DLD1 (cell line): ENCODE results near the gene KCNQ2.

Experiments
- in situ Hi-C: cut with HindIII; loops from 2 replicates; pipeline ENCODE4 v1.10.0; 2017; ENCODE audit warnings: low sequenced_read_pairs

KCNQ2 gene

DNA sequence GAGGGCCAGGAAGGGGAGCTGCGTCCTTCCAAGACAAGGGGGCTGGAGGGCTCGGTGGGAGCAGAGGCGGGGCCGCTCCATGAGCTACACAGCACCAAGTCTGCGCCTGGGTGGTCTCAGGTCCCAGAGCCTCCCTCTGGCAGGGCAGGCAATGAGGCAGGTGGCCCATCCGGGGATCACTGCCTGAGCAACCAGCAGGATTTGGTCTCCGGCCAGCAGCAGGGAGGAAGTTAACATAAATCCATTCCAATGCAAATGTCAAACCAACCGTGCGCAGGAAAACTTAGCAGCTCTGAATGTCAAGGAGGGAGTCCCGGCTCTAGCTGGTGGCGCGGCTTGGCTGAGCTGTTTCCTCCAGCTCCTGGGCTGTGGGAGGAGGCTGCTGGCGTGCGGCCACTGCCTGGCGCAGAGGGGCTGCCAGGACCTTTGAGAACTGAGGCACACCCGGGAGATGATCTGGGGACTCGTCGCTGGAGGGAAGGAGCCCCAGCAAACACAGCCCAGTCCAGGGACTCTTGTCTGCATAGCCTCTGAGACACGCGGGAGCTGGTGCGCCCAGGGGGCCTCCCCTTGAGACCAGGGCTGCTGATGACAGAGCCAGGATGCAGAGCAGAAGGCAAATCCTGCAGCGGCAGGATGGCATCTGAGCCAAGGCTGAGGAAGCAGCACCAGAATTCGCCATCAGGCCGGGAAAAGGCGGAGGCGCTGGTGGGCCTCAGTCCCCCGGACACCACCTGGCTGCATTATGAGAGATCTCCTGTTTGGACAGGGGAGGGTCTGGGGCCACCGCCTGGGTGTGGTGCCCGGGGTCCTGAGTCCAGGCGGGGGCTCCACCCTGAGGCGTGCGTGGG is 78.2 kb downstream of the KCNQ2 start:
- in situ Hi-C loops: loop anchor here (10.0 to 25.0 kb wide), 2 partner anchors 81 to 107 kb away; partner anchors contain the start of genes COL20A1 and KCNQ2

DNA sequence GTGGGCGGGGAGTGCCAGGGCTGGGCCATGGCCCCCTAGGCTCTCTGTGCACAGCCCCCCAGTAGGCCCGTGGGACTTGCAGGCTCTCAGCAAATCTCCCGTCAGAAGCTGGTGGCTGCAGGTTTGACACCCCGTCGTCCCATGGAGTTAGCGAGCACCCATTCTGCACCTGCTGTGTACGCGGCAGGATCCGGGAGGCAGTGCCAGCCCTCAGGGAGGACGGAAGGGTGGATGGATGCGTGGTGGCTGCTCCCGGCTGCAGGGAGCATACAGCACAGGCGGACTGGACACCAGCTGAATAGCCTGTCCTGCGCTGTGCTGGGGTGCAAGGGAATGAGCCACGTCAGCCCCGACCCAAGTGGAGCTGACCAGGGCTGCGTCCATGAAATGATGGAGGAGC is 78.9 kb downstream of the KCNQ2 start:
- in situ Hi-C loops: loop anchor here (10.0 to 25.0 kb wide), 2 partner anchors 81 to 106 kb away; partner anchors contain the start of genes COL20A1 and KCNQ2

DNA sequence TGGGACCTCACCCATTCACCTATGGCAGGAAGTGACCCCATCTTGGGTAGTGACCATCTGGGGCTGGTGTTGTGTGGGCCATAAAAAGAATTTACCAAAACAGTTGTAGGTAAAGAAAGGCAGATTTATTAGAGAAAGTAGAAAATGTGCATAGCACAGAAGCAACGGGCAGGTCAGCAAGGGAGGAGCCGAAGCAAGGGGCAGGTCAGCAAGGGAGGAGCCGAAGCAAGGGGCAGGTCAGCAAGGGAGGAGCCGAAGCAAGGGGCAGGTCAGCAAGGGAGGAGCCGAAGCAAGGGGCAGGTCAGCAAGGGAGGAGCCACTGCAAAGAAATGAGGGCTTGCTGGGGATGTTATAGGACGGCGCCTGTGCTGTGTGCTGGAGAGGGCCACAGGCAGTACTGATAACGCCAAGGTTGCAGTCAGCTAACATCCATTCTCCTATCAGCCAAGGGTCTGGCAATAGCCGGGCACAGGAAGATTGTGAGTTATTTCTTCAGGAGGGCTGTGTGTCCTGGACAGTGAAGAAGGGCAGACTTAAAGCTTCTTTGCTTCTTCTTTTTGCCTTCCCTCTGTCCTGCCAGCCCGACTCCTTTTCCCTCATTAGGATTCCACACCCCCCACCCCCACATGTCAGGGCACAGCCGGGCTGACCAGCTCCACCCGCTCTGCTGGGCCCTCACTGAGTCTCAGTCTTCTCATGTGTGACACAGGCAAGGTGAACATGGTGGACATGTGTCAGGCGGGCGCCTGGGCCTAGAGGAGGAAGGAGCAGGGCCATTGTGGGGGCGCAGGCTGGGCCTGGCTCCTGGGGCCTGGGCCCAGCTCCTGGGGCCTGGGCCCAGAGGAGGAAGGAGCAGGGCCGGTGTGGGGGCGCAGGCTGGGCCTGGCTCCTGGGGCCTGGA is 79.7 kb downstream of the KCNQ2 start:
- in situ Hi-C loops: loop anchor here (10.0 to 25.0 kb wide), 2 partner anchors 82 to 105 kb away; partner anchors contain the start of genes COL20A1 and KCNQ2

DNA sequence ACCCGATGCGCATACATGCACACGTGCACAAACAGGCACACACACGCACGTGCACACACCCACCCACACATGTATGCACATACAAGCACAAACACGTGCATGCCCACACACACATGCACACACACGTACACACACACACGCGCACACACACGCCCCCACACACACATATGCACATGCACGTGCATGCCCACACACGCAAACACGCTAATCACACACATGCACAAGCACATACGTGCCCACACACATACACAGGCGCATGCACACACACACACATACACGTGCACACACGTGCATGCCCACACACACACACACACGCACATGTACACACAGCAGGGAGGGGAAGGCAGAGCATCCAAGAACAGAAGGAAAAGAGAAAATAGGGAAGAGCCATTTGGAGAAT is 84.5 kb downstream of the KCNQ2 start:
- in situ Hi-C loops: loop anchor here (25.0 kb wide), 1 partner anchor 101 kb away; the partner anchor contains the start of gene COL20A1

DNA sequence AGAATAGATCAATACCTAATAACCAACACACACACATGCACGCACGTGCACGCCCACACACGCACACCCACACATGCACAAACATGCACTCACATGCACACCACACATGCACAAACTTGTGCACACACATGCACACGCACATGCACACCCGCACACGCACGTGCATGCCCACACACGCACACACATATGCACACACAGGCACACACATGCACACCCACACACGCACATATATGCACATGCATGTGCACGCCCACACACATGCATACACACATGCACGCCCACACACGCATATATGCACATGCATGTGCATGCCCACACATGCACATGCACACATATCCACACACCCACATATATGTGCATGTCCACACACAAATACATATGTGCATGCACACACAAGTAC is 85.1 kb downstream of the KCNQ2 start:
- in situ Hi-C loops: loop anchor here (25.0 kb wide), 1 partner anchor 100 kb away; the partner anchor contains the start of gene COL20A1

DNA sequence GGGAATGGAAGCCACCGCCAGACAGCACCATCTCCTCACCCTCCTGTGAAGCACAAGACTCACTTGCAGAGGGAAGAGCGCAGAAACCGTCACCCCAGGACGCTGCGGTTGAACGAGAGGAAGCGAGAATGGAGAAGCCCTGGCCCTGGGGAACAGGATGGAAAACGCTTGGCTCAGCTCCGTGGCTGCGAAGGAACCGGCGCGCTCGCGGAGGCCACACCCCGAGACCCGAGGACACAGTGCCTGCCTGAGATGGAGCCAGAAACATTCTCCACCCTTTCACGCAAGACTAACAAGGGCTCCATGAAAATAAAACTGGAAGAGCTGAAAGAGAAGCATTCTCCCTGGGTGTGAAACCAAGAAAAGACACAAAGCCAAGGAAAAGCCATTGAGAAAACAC is 86.0 kb downstream of the KCNQ2 start:
- in situ Hi-C loops: loop anchor here (25.0 kb wide), 1 partner anchor 99 kb away; the partner anchor contains the start of gene COL20A1

DNA sequence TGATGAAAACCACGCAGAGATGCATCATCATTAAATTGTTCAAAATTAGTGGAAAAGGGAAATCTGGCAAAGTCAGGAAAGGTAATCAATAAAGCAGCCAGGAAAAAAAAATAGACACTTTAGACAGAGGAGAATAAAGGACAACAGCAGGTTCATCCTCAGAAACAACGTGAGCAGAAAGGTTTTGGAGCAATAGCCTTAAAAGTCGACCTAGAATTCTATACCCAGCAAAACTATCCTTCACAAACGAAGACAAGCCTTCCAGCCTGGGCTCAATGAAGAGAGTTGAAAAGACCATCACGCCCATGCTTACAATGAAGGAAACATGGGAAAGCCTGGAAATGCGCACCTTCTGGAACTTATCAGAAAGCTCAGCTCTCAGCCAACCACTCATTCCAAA is 86.6 kb downstream of the KCNQ2 start:
- in situ Hi-C loops: loop anchor here (25.0 kb wide), 1 partner anchor 99 kb away; the partner anchor contains the start of gene COL20A1

DNA sequence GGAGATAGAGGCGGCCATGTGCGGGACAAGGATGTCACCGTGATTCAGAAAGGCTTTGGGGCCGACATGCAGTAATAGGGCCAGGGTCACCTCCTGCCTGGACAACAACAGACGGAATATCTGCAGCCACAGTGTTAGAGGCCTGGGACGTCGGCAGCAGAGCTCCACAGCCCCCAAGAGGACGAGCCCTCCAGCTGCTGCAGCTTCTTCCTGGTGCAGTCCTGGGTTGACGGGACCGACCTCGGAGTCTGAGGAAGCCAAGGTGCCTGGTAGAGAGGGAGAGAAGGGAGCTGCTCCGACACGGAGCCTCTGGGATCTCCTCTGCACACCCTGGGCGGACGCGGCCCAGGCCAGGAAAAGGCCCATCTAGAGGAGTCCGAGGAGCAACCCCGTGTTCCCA is 88.1 kb downstream of the KCNQ2 start:
- in situ Hi-C loops: loop anchor here (25.0 kb wide), 1 partner anchor 97 kb away; the partner anchor contains the start of gene COL20A1

DNA sequence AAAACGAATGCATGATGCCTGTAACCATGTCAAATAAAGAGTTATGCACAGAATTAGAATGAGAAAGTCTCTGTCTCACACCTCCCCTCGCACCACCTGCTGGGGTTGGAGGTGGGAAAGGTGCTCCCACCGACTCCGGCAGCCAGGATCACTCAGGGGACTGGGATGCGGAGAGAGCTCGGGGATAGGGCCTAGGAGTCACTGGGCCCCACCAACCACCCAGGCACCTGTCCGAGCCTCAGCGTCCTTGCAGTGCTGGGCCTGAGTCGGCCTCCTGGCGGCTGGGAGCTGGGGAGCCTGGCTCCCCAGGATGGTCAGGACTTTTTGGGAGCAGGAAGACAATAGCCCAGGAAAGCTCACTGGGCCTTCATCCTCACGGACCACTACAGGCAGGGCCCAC is 88.9 kb downstream of the KCNQ2 start:
- in situ Hi-C loops: loop anchor here (25.0 kb wide), 1 partner anchor 96 kb away; the partner anchor contains the start of gene COL20A1

DNA sequence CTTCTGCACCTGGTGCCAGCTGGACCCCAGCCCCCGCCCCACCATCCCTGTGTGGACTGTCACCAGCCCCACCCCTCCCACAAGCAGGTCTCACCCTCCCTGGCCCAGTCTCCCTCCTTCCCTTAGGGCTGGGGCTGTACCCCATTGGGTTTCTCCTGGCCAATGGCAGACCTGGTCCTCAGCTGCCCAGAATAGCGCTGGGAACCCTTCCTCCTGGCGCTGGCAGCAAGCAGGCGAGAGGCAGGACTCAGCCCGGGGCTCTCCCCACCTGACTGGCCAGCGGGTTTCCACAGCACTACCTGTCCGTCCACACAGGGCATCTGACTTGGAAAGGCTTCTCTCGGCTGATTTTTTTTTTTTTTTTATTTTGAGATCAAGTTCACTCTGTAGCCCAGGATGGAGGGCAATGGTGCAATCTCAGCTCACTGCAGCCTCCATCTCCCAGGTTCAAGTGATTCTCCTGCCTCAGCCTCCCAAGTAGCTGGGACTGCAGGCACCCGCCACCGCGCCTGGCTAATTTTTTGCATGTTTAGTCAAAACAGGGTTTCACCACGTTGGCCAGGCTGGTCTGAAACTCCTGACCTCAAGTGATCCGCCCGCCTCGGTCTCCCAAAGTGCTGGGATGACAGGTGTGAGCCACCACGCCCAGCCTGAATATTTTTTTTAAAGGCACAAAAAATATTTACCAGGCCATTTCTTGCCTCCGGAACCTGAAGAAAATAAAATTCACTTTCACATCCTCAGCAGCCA is 89.7 kb downstream of the KCNQ2 start:
- in situ Hi-C loops: loop anchor here (25.0 kb wide), 1 partner anchor 95 kb away; the partner anchor contains the start of gene COL20A1

DNA sequence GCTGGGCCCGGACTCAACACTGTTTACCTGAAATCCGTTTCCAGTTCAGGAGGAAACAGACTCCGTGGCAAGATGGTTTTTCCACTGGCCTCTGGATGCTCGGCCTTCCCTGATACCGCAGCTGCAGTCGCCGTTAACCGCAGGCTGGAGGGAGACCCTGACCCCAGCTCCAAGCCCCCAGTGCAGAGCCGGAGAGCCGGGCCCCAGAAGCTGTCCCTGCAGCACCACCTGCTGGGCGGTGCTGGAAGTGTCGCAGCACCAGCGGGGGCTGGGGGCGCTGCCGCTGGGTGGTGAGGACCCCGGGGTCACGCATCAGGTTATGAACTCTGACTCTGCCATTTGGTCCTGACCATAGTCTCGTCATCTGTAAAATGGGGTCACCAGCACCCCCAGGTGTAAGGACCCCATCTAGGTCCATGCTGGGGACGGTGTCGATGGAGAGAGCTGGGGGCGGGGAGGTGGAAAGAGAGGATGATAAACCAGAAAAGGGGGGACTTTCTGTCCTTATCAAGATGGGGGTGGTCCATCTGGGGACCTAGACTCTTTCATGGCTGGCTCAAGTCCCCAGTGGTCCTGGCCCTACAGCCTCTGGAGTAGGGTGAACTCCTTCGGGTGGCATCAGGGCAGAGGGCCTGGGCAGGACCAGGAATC is 90.5 kb downstream of the KCNQ2 start:
- in situ Hi-C loops: loop anchor here (25.0 kb wide), 1 partner anchor 95 kb away; the partner anchor contains the start of gene COL20A1

DNA sequence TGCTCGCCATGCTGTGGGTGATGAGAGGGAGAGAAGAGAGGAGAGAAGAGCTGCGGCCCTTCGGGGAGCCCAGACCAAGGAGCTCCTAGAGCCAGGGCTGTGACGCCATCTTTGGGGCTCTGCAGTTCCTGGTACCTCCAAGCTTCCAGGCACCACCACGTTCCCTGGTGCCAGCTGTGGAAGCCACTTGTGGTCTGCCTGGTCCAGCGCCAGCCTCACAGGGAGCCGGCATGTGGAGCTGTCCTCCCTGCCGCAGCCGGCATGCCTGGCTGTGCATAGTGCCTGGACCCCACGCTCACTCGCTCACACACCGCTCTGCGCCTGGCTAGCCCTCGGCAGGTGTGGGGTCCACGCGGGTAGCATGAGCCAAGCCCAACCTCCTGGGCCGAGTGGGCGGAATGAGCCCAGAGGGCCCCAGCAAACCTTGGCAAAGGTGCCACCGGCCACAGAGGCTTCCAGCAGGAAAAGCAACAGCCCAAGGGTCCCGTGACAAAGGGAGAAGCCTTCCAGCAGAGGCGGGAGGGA is 92.0 kb downstream of the KCNQ2 start:
- in situ Hi-C loops: loop anchor here (25.0 kb wide), 1 partner anchor 93 kb away; the partner anchor contains the start of gene COL20A1

DNA sequence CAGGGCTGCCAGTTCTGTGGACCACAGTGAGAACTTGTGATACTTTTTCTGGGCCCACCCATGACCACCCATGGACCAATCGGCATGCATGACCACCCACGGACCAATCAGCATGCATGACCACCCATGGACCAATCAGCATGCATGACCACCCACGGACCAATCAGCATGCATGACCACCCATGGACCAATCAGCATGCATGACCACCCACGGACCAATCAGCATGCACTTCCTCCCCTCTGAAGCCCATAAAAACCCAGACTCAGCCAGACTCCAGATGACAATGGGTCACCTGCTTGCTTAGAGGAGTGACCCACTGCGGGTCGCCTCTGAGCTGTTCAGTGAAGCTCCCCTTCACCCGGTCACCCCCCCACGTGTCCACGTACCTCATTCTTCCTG is 92.6 kb downstream of the KCNQ2 start:
- in situ Hi-C loops: loop anchor here (25.0 kb wide), 1 partner anchor 93 kb away; the partner anchor contains the start of gene COL20A1

DNA sequence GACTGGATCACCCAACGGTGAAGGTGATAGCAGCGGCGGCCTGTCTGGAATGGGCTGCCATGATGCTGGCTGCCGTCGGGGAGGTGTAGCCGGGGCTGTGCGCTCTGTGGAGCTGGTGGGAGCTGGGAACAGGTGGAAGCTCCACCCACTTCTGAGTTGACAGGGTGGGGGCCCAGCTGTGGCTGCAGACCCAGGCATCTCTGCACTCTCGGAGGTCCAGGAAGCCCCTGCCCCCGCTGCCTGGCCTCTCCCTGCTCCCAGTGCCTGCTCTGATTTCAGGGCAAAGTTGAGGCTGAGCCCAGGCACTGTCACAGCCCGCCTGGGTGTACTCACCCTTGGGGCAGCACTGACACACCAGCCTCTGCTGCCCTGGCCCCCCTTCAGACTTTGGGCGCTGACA is 93.2 kb downstream of the KCNQ2 start:
- in situ Hi-C loops: loop anchor here (25.0 kb wide), 1 partner anchor 92 kb away; the partner anchor contains the start of gene COL20A1

DNA sequence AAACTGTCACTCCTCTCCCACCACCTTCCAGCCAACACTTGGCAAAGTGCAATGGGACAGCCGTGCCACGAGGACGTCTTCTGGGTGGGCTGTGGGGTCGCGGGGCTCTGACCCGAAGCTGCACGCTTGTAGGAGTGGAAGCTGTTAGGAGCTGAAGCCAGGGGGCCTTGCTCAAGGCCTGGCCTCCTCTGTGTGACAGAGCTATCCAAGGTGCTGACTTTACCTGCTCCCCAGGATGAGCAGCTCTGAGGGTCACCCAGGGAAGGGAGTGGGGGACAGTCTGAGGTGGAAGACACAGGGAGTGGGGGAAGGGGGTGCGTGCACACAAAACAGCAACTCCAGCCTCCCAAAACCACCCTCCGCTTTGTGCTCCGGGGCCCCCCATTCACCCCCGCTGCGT is 93.8 kb downstream of the KCNQ2 start:
- in situ Hi-C loops: loop anchor here (25.0 kb wide), 1 partner anchor 91 kb away; the partner anchor contains the start of gene COL20A1

DNA sequence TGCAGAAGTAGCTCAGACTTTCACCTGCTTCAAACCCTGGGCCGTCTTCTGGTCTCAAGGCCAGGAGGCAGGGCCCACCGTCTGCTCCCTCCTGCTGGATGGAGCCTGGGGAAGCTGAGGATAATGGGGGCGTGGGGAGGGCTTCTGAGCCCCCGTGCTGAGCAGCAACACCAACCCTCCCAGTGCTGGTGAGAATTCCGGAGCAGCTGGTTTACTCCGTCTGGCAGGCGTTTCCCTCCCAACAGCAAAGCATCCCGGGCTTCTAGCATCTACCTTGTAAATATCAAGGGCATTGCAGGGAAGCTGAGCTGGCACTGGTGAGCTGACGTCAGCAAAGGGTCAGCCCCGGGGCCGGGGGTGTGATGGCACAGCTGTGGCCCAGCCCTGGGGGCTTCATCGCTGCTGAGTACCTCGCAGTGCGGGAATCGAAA is 94.5 kb downstream of the KCNQ2 start:
- in situ Hi-C loops: loop anchor here (25.0 kb wide), 1 partner anchor 91 kb away; the partner anchor contains the start of gene COL20A1

DNA sequence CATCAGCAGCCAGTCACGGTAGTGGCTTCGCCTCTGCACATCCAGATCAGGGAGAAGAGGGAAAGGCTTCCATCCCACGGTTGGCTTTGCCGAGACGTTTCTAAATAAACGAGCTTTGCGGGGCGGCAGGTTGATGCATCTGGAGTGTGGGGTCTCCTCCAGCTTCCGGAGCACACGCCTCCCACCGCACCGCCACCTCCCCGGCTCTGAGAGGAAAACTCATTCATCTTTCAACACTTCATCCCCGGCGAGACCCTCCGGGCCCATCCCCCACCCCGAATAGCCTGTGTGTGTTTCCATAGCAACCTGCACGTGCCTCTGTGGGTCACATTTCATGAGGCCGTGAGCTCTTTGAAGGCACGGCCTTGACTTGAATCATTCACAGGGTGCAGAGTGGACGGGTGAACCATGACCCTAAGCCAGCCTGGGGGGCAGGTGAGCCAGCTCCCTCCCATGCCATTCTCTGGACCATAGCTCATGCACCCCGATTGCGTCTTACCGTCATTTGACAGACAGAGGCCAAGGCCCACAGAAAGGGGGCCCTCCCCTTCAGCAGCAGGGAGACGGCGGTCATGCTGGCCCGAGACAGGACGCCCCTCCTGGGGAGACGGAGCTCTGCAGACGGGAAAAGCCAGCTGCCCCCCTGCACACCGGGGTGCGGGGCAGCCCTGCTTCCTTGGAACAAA is 95.1 kb downstream of the KCNQ2 start:
- in situ Hi-C loops: loop anchor here (25.0 kb wide), 1 partner anchor 90 kb away; the partner anchor contains the start of gene COL20A1
